ENCODE measurements around the gene CNTN5. TPM values are rescaled to one million over a fixed set of nuclear protein-coding genes. Genes with fewer than 3 reads are reported as not detected.

The CNTN5 gene
- total and polyA plus RNA-seq, 10 of the 15 experiments (the other 5 are each of a cell fraction or from before 2014, with no cell fraction given), result 0.01 TPM; not detected in 9

DNA sequence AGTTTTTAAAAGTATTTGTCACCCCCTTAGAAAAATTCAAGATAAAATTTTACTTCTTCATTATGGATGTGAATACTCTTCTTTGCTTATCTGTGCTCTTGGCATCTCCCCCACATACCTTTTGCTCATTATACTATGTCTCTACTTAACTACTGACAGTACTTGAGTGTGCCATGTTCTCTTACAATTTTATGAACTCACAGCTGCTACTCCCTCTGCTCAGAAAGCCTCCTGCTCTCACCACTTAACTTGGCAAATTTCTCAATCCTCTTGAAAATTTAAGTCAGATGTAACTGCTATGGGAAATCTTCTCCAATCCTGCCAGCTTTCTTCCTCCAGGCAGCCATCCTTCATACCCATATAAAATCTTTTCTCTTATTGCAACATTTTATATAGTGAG is 163.4 kb downstream of the CNTN5 start (continued):
- TF ChIP-seq CTCF (IDR thresholded peaks at IDR 0.05 in 2 of 3, conservative IDR thresholded peaks at IDR 0.05 in 1 of 3; ENCODE audit: control insufficient read depth in 2 of 3, extremely low read depth in 1 of 3, insufficient read depth in 1 of 3, low read depth in 3 of 3, low read length in 3 of 3), result no peak
- no peak for TF ChIP-seq RUNX3 (IDR thresholded peaks at IDR 0.05; ENCODE audit: low read length)
- no peak for TF ChIP-seq RBBP5 (conservative IDR thresholded peaks at IDR 0.05)
- TF ChIP-seq CUX1 (IDR thresholded peaks at IDR 0.05; ENCODE audit: insufficient replicate concordance, low read depth, low read length), result no peak
- TF ChIP-seq ATF7 (IDR thresholded peaks at IDR 0.05; ENCODE audit: low read depth), result no peak
- no peak for TF ChIP-seq RAD51 (IDR thresholded peaks at IDR 0.05)
- no peak for TF ChIP-seq CREB1 (IDR thresholded peaks at IDR 0.05; ENCODE audit: low read depth)
- TF ChIP-seq NFIC (IDR thresholded peaks at IDR 0.05; ENCODE audit: low read depth, low read length), result no peak
